ENCODE data around the gene RNASE7. TPM values are rescaled to one million over a fixed set of nuclear protein-coding genes. Genes with fewer than 3 reads are reported as not detected.

The RNASE7 gene
- total RNA-seq, 1 donor from 2014 or later = 12.1 TPM

- peak; percentile 86 for TF ChIP-seq CTCF (IDR thresholded peaks at IDR 0.05; ENCODE audit: insufficient read depth, low read length, severe bottlenecking)
- FAIRE-seq = peak; percentile 32
- DNase-seq (ENCODE audit: low read depth) = peak; percentile 75
- H3K36me3 ChIP-seq (ENCODE audit: control insufficient read depth, insufficient read depth, low read length) = no peaks in the 10 kb centered on the region
- H3K27me3 ChIP-seq (ENCODE audit: control insufficient read depth, insufficient read depth, low read length) = no peaks in the 10 kb centered on the region
- no peak overlapping the region for H3K4me3 ChIP-seq (ENCODE audit: low read depth, low read length)
These were observed 27.4 kb upstream of the RNASE7 start for GRCh38 chr14:21014761-21015190.

GRCh38 chr14:21015312-21015711 lies 26.9 kb upstream of the RNASE7 start:
- no peak overlapping the region for H3K4me3 ChIP-seq (ENCODE audit: low read depth, low read length)
- DNase-seq (ENCODE audit: low read depth) = no peak
- H3K36me3 ChIP-seq (ENCODE audit: control insufficient read depth, insufficient read depth, low read length) = no peaks in the 10 kb centered on the region
- TF ChIP-seq CTCF (IDR thresholded peaks at IDR 0.05; ENCODE audit: insufficient read depth, low read length, severe bottlenecking) = no peak
- no peaks in the 10 kb centered on the region for H3K27me3 ChIP-seq (ENCODE audit: control insufficient read depth, insufficient read depth, low read length)
- FAIRE-seq = no peak

DNA sequence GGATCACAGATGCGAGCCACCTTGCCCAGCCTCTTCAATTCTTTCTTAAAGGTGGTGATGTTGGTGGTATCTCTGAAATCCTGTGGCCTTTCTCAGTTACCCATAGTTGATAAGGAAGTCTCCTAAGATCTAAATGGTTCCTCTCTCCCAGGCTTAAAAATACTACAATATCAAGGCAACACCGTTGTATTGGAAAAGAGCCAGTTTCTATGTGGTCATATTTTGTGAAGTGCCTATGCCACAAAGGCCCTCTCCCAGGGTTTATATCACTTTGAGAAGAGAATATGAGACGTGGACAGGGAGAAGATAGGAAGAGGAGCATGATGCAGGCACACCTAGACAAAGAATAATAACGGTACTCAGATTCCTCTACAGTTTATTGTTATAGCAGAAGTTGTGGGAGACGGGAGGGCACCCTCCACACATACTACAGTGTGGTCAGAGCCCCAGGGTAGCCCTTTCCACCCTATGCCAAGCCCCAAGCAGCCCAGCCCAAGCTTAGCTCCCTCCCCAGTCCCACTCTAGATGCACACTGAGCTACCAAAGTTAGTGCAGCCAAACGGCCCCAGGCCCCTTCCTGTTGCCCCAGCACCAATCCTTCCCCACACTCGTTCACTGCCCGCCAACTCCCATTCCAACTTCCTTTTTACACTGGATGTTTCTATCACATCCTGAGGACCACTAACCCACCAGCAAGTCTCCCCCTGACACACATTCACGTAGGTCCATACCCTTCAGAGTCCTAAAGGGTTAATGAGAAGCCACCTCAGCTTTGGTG lies 25.6 kb upstream of the RNASE7 start:
- Histone ChIP-seq H3K36me3 (ENCODE audit: control insufficient read depth, insufficient read depth, low read length) (no peaks in the 10 kb centered on the region), H3K27me3 (ENCODE audit: control insufficient read depth, insufficient read depth, low read length) (no peaks in the 10 kb centered on the region), H3K4me3 (ENCODE audit: low read depth, low read length) (no peak overlapping the region)
- DNase-seq (ENCODE audit: low read depth) (no peak), FAIRE-seq (no peak)
- TF ChIP-seq CTCF (IDR thresholded peaks at IDR 0.05; ENCODE audit: insufficient read depth, low read length, severe bottlenecking) = no peak

DNA sequence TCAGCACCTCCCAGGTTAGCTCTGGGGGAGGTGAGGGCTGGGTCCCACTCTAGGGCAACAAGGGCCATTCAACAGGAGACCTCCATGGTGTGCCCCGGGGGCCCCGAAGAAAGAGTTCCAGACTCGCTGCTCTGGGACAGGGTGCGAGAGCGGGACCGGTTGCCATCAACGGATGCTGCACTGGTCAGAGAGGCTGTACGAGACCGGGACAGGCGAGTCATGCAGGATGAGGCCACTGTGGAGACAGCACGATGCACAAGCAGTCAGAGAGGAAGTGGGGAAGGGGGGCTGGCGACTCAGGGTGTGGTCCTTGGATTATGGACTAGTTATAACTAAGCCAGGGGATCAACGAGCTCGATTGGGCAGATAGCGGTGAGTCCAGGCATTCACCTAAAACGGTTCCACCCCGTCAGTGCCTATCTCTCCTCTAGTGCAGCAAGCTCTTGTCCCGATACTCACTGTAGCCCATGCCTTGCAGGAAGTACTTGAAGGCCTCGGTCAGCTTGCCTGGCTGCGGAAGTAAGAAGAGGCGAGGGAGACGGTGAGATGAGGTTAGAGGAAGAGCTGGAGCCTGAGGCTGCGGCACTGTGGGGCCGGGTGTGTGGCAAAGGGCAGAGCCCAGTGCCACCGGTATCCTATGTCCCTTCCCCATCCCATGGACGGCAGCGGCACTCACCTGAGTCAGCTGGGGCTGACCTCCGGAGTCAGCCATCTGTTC lies 24.5 kb upstream of the RNASE7 start:
- Histone ChIP-seq H3K27me3 (ENCODE audit: control insufficient read depth, insufficient read depth, low read length) (peaks cover 1% of the 10 kb centered on the region), H3K36me3 (ENCODE audit: control insufficient read depth, insufficient read depth, low read length) (no peaks in the 10 kb centered on the region), H3K4me3 (ENCODE audit: low read depth, low read length) (no peak overlapping the region)
- no peak for TF ChIP-seq CTCF (IDR thresholded peaks at IDR 0.05; ENCODE audit: insufficient read depth, low read length, severe bottlenecking)
- no peak for FAIRE-seq
- DNase-seq (ENCODE audit: low read depth) = no peak

DNA sequence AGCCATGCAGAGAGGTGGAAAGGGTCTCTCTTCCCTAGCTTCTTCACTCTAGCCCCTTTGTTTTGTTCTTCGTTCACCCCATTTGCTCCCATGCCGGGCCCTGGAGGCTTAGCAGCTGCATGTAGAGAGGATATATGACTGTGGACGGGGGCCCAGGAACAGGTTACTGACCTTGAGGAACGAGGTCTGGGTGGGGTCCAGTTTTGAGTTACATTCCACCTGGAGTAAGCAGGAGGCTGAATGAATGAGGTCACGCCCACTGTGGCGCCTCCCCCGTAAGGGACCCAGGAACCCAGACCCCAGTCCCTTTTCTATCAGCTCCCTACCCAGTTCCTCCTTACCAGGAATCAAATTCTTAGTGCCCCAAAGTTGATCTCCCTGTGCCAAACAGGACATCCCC lies 23.9 kb upstream of the RNASE7 start:
- Histone ChIP-seq H3K4me3 (ENCODE audit: low read depth, low read length) (no peak overlapping the region), H3K36me3 (ENCODE audit: control insufficient read depth, insufficient read depth, low read length) (no peaks in the 10 kb centered on the region), H3K27me3 (ENCODE audit: control insufficient read depth, insufficient read depth, low read length) (peaks cover 7% of the 10 kb centered on the region)
- TF ChIP-seq CTCF (IDR thresholded peaks at IDR 0.05; ENCODE audit: insufficient read depth, low read length, severe bottlenecking) = no peak
- DNase-seq (ENCODE audit: low read depth) (no peak), FAIRE-seq (no peak)

Measured in bronchial epithelial cell (primary cell).